ACC112 (cell line): Measurements from ENCODE around the gene SORCS2.

ENCODE experiments used
- H2AFZ ChIP-seq: fragments of 200-600 bp; sonication (generic); one replicate; pipeline ENCODE4 v1.6.0; 2017; ENCODE audit warnings: antibody characterized with exemption, low read length; ENCODE audit not compliant: unreplicated experiment
- H3K27ac ChIP-seq: fragments of 200-600 bp; sonication (generic); 2 replicates; pipeline ENCODE4 v1.5.1; 2014; ENCODE audit warnings: low read depth, mild to moderate bottlenecking, antibody characterized with exemption, low read length, moderate library complexity
- H3K27me3 ChIP-seq: fragments of 200-600 bp; sonication (generic); 2 replicates; pipeline ENCODE4 v1.6.1; 2014; ENCODE audit warnings: mild to moderate bottlenecking, antibody characterized with exemption, low read length, moderate library complexity, mixed read lengths; ENCODE audit not compliant: insufficient read depth
- H3K36me3 ChIP-seq: fragments of 200-600 bp; sonication (generic); 2 replicates; pipeline ENCODE4 v1.6.1; 2016; ENCODE audit warnings: mild to moderate bottlenecking, antibody characterized with exemption, low read length, moderate library complexity, mixed read lengths; ENCODE audit not compliant: insufficient read depth
- H3K4me1 ChIP-seq: fragments of 200-600 bp; sonication (generic); one replicate; pipeline ENCODE4 v1.6.1; 2016; ENCODE audit warnings: low read length, mixed read lengths; ENCODE audit not compliant: insufficient read depth, unreplicated experiment, control insufficient read depth
- H3K4me3 ChIP-seq: fragments of 200-600 bp; sonication (generic); 2 replicates; pipeline ENCODE4 v1.5.1; 2014; ENCODE audit warnings: mild to moderate bottlenecking, low read depth, low read length
- H3K79me2 ChIP-seq: fragments of 200-600 bp; sonication (generic); one replicate; pipeline ENCODE4 v1.6.0; 2016; ENCODE audit warnings: low read length; ENCODE audit not compliant: control insufficient read depth, unreplicated experiment, insufficient read depth

The SORCS2 gene

GRCh38 chr4:7193030-7193958 is 956 bp downstream of the SORCS2 start:
- Histone ChIP-seq H3K36me3 (no peaks in the 10 kb centered on the region), H3K79me2 (no peaks in the 10 kb centered on the region), H3K4me3 (peak overlapping the region; percentile 82), H3K27ac (no peak overlapping the region), H2AFZ (peak overlapping the region; percentile 41), H3K27me3 (peaks cover 43% of the 10 kb centered on the region), H3K4me1 (peaks cover 9% of the 10 kb centered on the region)

GRCh38 chr4:7194251-7195140 is 2.2 kb downstream of the SORCS2 start:
- peaks cover 9% of the 10 kb centered on the region for H3K4me1 ChIP-seq
- H3K79me2 ChIP-seq = no peaks in the 10 kb centered on the region
- H2AFZ ChIP-seq = no peak overlapping the region
- H3K4me3 ChIP-seq = no peak overlapping the region
- H3K27me3 ChIP-seq = peaks cover 31% of the 10 kb centered on the region
- H3K36me3 ChIP-seq = no peaks in the 10 kb centered on the region
- H3K27ac ChIP-seq = no peak overlapping the region

GRCh38 chr4:7195141-7195515 is 2.8 kb downstream of the SORCS2 start:
- Histone ChIP-seq H3K27me3 (peaks cover 25% of the 10 kb centered on the region), H2AFZ (no peak overlapping the region), H3K4me3 (no peak overlapping the region), H3K79me2 (no peaks in the 10 kb centered on the region), H3K36me3 (no peaks in the 10 kb centered on the region), H3K4me1 (peaks cover 9% of the 10 kb centered on the region), H3K27ac (no peak overlapping the region)

GRCh38 chr4:7195546-7196287 is 3.4 kb downstream of the SORCS2 start:
- Histone ChIP-seq H3K27me3 (peaks cover 21% of the 10 kb centered on the region), H2AFZ (no peak overlapping the region), H3K36me3 (no peaks in the 10 kb centered on the region), H3K4me3 (no peak overlapping the region), H3K27ac (no peak overlapping the region), H3K79me2 (no peaks in the 10 kb centered on the region), H3K4me1 (peaks cover 9% of the 10 kb centered on the region)

DNA sequence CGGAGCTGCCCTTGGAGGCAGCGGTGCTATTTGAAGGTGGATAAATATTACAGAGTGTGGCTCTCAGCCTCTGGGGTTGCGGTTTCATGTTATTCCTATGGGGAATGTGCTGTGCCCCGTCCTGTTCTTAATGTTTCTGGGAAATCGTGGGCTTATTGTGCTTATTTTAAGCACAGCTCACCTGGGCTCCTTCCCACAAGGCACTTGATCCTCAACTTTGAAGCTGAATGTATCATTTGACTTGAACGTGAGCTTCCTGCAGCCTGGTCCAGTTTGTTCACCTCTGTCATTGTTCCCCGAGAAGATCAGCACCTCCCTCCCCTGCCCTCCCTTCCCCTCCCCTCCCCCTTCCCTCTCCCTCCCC is 3.9 kb downstream of the SORCS2 start:
- no peak overlapping the region for H3K27ac ChIP-seq
- H3K4me3 ChIP-seq = no peak overlapping the region
- H3K36me3 ChIP-seq = no peaks in the 10 kb centered on the region
- H3K79me2 ChIP-seq = no peaks in the 10 kb centered on the region
- H3K4me1 ChIP-seq = peaks cover 9% of the 10 kb centered on the region
- peaks cover 21% of the 10 kb centered on the region for H3K27me3 ChIP-seq
- H2AFZ ChIP-seq = no peak overlapping the region

GRCh38 chr4:7196736-7197135 is 4.4 kb downstream of the SORCS2 start:
- H3K27me3 ChIP-seq = peaks cover 17% of the 10 kb centered on the region
- no peak overlapping the region for H3K27ac ChIP-seq
- no peaks in the 10 kb centered on the region for H3K79me2 ChIP-seq
- peaks cover 11% of the 10 kb centered on the region for H3K4me1 ChIP-seq
- no peak overlapping the region for H3K4me3 ChIP-seq
- H3K36me3 ChIP-seq = no peaks in the 10 kb centered on the region
- H2AFZ ChIP-seq = no peak overlapping the region

DNA sequence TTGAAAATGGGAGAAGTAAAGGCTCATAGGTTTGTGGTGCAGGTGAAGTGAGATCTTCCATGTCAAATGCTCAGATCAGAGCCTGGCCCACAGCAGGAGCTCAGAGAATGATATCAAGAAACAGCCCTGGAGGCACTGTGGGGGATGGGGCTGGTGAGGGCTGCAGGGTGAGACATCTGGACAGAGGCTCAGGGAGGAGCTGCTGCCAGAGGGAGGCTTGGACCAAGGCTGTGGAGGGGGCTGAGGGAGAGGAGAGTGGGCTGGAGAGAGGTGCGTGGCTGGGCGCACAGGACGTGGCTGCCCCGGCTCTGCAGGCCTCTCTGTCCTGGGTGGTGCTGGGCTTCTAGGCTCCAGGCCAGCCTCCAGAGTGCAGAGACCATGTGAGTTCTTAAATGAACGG is 5.6 kb downstream of the SORCS2 start:
- H2AFZ ChIP-seq = no peak overlapping the region
- no peak overlapping the region for H3K4me3 ChIP-seq
- H3K79me2 ChIP-seq = no peaks in the 10 kb centered on the region
- H3K27ac ChIP-seq = no peak overlapping the region
- peaks cover 22% of the 10 kb centered on the region for H3K4me1 ChIP-seq
- H3K36me3 ChIP-seq = no peaks in the 10 kb centered on the region
- H3K27me3 ChIP-seq = peaks cover 13% of the 10 kb centered on the region

- Histone ChIP-seq H3K4me1 (peaks cover 18% of the 10 kb centered on the region), H3K27me3 (peaks cover 7% of the 10 kb centered on the region), H3K36me3 (no peaks in the 10 kb centered on the region), H3K4me3 (no peak overlapping the region), H3K27ac (no peak overlapping the region), H3K79me2 (no peaks in the 10 kb centered on the region), H2AFZ (no peak overlapping the region)
Measured at GRCh38 chr4:7198440-7199128, 6.2 kb downstream of the SORCS2 start.

- Histone ChIP-seq H2AFZ (no peak overlapping the region), H3K36me3 (no peaks in the 10 kb centered on the region), H3K79me2 (no peaks in the 10 kb centered on the region), H3K27ac (no peak overlapping the region), H3K27me3 (0 out of 2 replicates have a peak, but pooled peaks cover under 1% of the 10 kb centered on the region), H3K4me3 (no peak overlapping the region), H3K4me1 (peaks cover 13% of the 10 kb centered on the region)
Measured at GRCh38 chr4:7199129-7199725, 6.9 kb downstream of the SORCS2 start.
